Tibial nerve (tissue), 4 donors: ENCODE measurements around the gene DNAJA3.

Experiments
- EP300 ChIP-seq, 2 donors: sonication (generic); formaldehyde crosslinking; IDR thresholded peaks; one replicate each; pipeline ENCODE4 v1.6.1; 2017; ENCODE audit warnings: antibody characterized with exemption in 2 of 2, mild to moderate bottlenecking in 1 of 2
- POLR2A ChIP-seq, 2 donors: fragments of 450-650 bp; IDR thresholded peaks; one replicate each; pipeline ENCODE4 v1.6.1; 2017; ENCODE audit warnings: antibody characterized with exemption in 2 of 2, mild to moderate bottlenecking in 2 of 2, moderate library complexity in 2 of 2
- TF ChIP-seq, protein P1 (sequence below), 5 experiments: fragments of 200-600 bp in 3 of 5; fragments of 450-650 bp in 2 of 5; sonication (generic) in 3 of 5; IDR thresholded peaks; one replicate each; pipeline ENCODE4 v1.5.1; 2016 to 2019; ENCODE audit warnings: antibody characterized with exemption in 5 of 5, mild to moderate bottlenecking in 3 of 5, moderate library complexity in 2 of 5

- TF ChIP-seq, protein P1, sequence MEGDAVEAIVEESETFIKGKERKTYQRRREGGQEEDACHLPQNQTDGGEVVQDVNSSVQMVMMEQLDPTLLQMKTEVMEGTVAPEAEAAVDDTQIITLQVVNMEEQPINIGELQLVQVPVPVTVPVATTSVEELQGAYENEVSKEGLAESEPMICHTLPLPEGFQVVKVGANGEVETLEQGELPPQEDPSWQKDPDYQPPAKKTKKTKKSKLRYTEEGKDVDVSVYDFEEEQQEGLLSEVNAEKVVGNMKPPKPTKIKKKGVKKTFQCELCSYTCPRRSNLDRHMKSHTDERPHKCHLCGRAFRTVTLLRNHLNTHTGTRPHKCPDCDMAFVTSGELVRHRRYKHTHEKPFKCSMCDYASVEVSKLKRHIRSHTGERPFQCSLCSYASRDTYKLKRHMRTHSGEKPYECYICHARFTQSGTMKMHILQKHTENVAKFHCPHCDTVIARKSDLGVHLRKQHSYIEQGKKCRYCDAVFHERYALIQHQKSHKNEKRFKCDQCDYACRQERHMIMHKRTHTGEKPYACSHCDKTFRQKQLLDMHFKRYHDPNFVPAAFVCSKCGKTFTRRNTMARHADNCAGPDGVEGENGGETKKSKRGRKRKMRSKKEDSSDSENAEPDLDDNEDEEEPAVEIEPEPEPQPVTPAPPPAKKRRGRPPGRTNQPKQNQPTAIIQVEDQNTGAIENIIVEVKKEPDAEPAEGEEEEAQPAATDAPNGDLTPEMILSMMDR (IDR thresholded peaks at IDR 0.05), result no peak
- TF ChIP-seq EP300 (IDR thresholded peaks at IDR 0.05) (no peak), POLR2A (IDR thresholded peaks at IDR 0.05) (no peak)
These were observed 70.1 kb downstream of the DNAJA3 start for GRCh38 chr16:4495766-4496165.
